ENCODE results near the gene RABL2A.
"Not testable (repeated sequence)": the region's sequence is repeated elsewhere in the genome, so short reads cannot be mapped to it uniquely, and the experiment has no call there.

DNA sequence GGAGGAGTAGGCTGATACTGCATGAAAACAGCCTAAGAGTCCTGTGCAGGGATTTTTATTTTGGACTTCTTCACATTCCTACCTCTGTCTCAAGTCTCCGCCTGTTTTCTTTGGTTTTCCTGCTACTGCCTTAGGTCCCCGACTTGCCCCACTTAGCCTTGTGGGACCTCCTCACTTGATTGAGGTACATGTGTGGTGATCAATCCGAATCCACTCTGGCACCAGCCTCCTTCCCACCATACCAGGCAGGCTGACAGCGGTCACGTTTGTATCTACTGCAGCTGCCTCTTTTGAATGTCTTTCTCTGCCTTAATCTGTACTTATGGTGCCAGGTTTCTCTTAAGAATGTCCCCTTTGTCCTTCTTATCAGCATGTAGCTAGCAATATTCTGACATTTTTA, 22.4 kb upstream of the RABL2A start:
- TF ChIP-seq, protein P1, sequence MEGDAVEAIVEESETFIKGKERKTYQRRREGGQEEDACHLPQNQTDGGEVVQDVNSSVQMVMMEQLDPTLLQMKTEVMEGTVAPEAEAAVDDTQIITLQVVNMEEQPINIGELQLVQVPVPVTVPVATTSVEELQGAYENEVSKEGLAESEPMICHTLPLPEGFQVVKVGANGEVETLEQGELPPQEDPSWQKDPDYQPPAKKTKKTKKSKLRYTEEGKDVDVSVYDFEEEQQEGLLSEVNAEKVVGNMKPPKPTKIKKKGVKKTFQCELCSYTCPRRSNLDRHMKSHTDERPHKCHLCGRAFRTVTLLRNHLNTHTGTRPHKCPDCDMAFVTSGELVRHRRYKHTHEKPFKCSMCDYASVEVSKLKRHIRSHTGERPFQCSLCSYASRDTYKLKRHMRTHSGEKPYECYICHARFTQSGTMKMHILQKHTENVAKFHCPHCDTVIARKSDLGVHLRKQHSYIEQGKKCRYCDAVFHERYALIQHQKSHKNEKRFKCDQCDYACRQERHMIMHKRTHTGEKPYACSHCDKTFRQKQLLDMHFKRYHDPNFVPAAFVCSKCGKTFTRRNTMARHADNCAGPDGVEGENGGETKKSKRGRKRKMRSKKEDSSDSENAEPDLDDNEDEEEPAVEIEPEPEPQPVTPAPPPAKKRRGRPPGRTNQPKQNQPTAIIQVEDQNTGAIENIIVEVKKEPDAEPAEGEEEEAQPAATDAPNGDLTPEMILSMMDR (IDR thresholded peaks at IDR 0.05) = not testable (repeated sequence)
- TF ChIP-seq POLR2A, EP300 (IDR thresholded peaks at IDR 0.05): not testable (repeated sequence)
